IMR-90 (cell line): ENCODE measurements around the gene NBPF1. TPM values are rescaled to one million over a fixed set of nuclear protein-coding genes. Genes with fewer than 3 reads are reported as not detected.
"Not testable (repeated sequence)": the region's sequence is repeated elsewhere in the genome, so short reads cannot be mapped to it uniquely, and the experiment has no call there.

Experiments used
- ATAC-seq: fragments of 200-7000 bp; cut with Tn5 transposase; 2 replicates; pipeline ENCODE4 v1.9.1; 2020; ENCODE audit warnings: low read depth, mild to moderate bottlenecking, moderate library complexity
- BruUV-seq: library from RNA; stranded (reverse); fragments of 400-500 nt; replicated peaks from 2 replicates; lab custom pipeline; 2021; lab: Mats Ljungman, UMichigan
- CTCF ChIA-PET: fragments of 300-600 bp; formaldehyde crosslinking; extraction: SDS; loops from one replicate; lab custom pipeline; 2021; ENCODE audit warnings: antibody characterized with exemption; lab: Yijun Ruan, JAX
- POLR2A ChIA-PET: fragments of 300-600 bp; sonication (Branson Sonifier 250); formaldehyde crosslinking; loops from one replicate; lab custom pipeline; 2022; ENCODE audit warnings: antibody characterized with exemption; ENCODE audit not compliant: unreplicated experiment; lab: Charles Lee
- DNase-seq: peaks from one replicate; pipeline ENCODE4 v3.0.0; 2013
- H2AFZ ChIP-seq: replicated peaks from 2 replicates; pipeline ENCODE3; 2013; ENCODE audit warnings: low read length, mild to moderate bottlenecking; ENCODE audit not compliant: poor library complexity
- H2AK5ac ChIP-seq: 2 replicates; pipeline ENCODE4 v1.6.1; 2013; ENCODE audit warnings: low read depth, low read length, inconsistent platforms
- H2AK9ac ChIP-seq: replicated peaks from 2 replicates; pipeline ENCODE3; 2013; ENCODE audit warnings: mild to moderate bottlenecking, low read depth, low read length, moderate library complexity; ENCODE audit not compliant: poor library complexity
- H2BK120ac ChIP-seq: 2 replicates; pipeline ENCODE4 v1.6.1; 2013; ENCODE audit warnings: low read depth, low read length, inconsistent platforms
- H2BK15ac ChIP-seq: 3 replicates; pipeline ENCODE4 v1.6.1; 2013; ENCODE audit warnings: low read depth, low read length, inconsistent platforms
- H2BK20ac ChIP-seq: 2 replicates; pipeline ENCODE4 v1.6.1; 2013; ENCODE audit warnings: low read depth, mild to moderate bottlenecking, inconsistent platforms, low read length, moderate library complexity
- H2BK5ac ChIP-seq: 2 replicates; pipeline ENCODE4 v1.6.1; 2013; ENCODE audit warnings: mild to moderate bottlenecking, low read depth, low read length, inconsistent platforms; ENCODE audit not compliant: poor library complexity, severe bottlenecking
- H3K14ac ChIP-seq: replicated peaks from 2 replicates; pipeline ENCODE4 v1.6.1; 2013; ENCODE audit warnings: low read depth, low read length, inconsistent platforms
- H3K18ac ChIP-seq: 2 replicates; pipeline ENCODE4 v1.6.1; 2013; ENCODE audit warnings: low read depth, low read length, control low read depth
- H3K23ac ChIP-seq: 2 replicates; pipeline ENCODE4 v1.6.1; 2013; ENCODE audit warnings: low read depth, low read length, inconsistent platforms
- H3K27ac ChIP-seq: 2 replicates; pipeline ENCODE4 v1.5.1; 2013; ENCODE audit warnings: mild to moderate bottlenecking, control low read depth, low read length; ENCODE audit not compliant: insufficient read depth
- H3K27me3 ChIP-seq: 2 replicates; pipeline ENCODE4 v1.6.1; 2013; ENCODE audit warnings: low read length; ENCODE audit not compliant: control insufficient read depth, insufficient read depth
- H3K36me3 ChIP-seq: 2 replicates; pipeline ENCODE4 v1.6.1; 2013; ENCODE audit warnings: low read length, mixed read lengths; ENCODE audit not compliant: control insufficient read depth, insufficient read depth
- H3K4ac ChIP-seq: 2 replicates; pipeline ENCODE4 v1.6.1; 2013; ENCODE audit warnings: low read depth, low read length, inconsistent platforms
- H3K4me1 ChIP-seq: 2 replicates; pipeline ENCODE4 v1.6.1; 2013; ENCODE audit warnings: low read length, mixed read lengths; ENCODE audit not compliant: control insufficient read depth, insufficient read depth
- H3K4me2 ChIP-seq: 2 replicates; pipeline ENCODE4 v1.6.1; 2013; ENCODE audit warnings: low read depth, mild to moderate bottlenecking, control low read depth, low read length, moderate library complexity
- H3K4me3 ChIP-seq: 2 replicates; pipeline ENCODE4 v1.5.1; 2013; ENCODE audit warnings: low read depth, mild to moderate bottlenecking, control low read depth, low read length, moderate library complexity; ENCODE audit not compliant: insufficient read depth
- H3K56ac ChIP-seq: 2 replicates; pipeline ENCODE4 v1.6.1; 2013; ENCODE audit warnings: low read length, inconsistent platforms; ENCODE audit not compliant: insufficient read depth; ENCODE audit errors: extremely low read depth
- H3K79me1 ChIP-seq, 2 experiments: 2 replicates each; pipeline ENCODE4 v1.6.1; 2013; ENCODE audit warnings: low read length in 2 of 2, inconsistent platforms in 1 of 2, low read depth in 1 of 2
- H3K9ac ChIP-seq: 2 replicates; pipeline ENCODE4 v1.6.1; 2013; ENCODE audit warnings: low read depth, low read length, control low read depth
- H3K9me1 ChIP-seq: 2 replicates; pipeline ENCODE4 v1.6.1; 2013; ENCODE audit warnings: low read length, inconsistent platforms; ENCODE audit not compliant: insufficient read depth
- H3K9me3 ChIP-seq: 2 replicates; pipeline ENCODE4 v1.6.1; 2013; ENCODE audit warnings: low read length; ENCODE audit not compliant: control insufficient read depth, insufficient read depth
- H4K20me1 ChIP-seq: 2 replicates; pipeline ENCODE4 v1.6.1; 2013; ENCODE audit warnings: low read length, inconsistent platforms; ENCODE audit not compliant: insufficient read depth
- H4K5ac ChIP-seq: 2 replicates; pipeline ENCODE4 v1.6.1; 2013; ENCODE audit warnings: mild to moderate bottlenecking, low read depth, low read length, control low read depth
- H4K8ac ChIP-seq, 2 experiments: 2 replicates each; pipeline ENCODE4 v1.6.1; 2013; ENCODE audit warnings: low read depth in 2 of 2, low read length in 2 of 2, control low read depth in 1 of 2, inconsistent platforms in 1 of 2
- H4K91ac ChIP-seq: 2 replicates; pipeline ENCODE4 v1.6.1; 2013; ENCODE audit warnings: low read depth, low read length, inconsistent platforms; ENCODE audit not compliant: insufficient read depth
- WGBS, 2 experiments: methylation state at CpG; one replicate each; pipeline versions ENCODE4 v1.1.5 to v1.1.7; 2013; ENCODE audit warnings: missing lambda C conversion rate in 2 of 2; ENCODE audit not compliant: insufficient read length in 1 of 2; ENCODE audit errors: extremely low coverage in 2 of 2; 5-methylcytosine and 5-hydroxymethylcytosine counted together
- dilution Hi-C: fragments of 300-500 bp; cut with HindIII; formaldehyde crosslinking; loops from one replicate; pipeline ENCODE4 v1.14.3; 2018; ENCODE audit warnings: low sequenced_read_pairs; ENCODE audit not compliant: unreplicated experiment
- in situ Hi-C: fragments of 300-500 bp; cut with MboI; formaldehyde crosslinking; loops from 3 replicates; pipeline ENCODE4 v1.14.3; 2019; ENCODE audit warnings: low sequenced_read_pairs, inconsistent platforms, mixed read lengths
- intact Hi-C: fragments of 100-400 bp; cut with micrococcal nuclease; formaldehyde crosslinking; loops from 2 replicates; pipeline ENCODE4 v1.10.0; 2022
- polyA plus RNA-seq, 3 experiments: library from polyadenylated mRNA; depleted of rRNA; stranded (reverse); fragments of >200 nt; gene quantifications; 2 replicates each; pipeline ENCODE4 v1.2.3, GENCODE V29; 2012; ENCODE audit warnings: low replicate concordance in 1 of 3
- total RNA-seq: library from RNA; depleted of rRNA; stranded (reverse); fragments of >200 nt; gene quantifications from 2 replicates; pipeline ENCODE4 v1.2.3, GENCODE V29; 2012

NBPF1 gene
- total and polyA plus RNA-seq, 2 of the 4 experiments (the other 2 are of a cell fraction): 18.8 to 25.3 TPM

DNA sequence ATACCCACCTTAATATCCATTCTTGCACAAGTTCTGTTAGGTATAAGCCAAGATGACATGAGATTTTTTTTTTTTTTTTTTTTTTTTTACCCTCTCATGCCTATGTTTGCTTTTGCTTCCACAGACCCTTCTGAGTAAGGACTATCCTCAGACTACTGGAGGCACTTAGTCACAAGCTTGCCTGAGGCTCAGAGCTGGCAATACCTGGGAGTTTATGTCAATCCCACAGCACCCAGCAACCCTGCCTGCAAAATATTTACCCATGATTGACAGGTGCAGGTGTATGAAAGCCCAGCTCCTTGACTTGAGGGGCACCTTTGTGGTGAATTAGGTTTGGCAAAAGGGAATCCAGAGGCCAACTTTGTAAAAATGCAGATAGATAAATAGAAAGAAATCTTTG, 87.6 kb downstream of the NBPF1 start:
- H2BK120ac ChIP-seq, intact Hi-C loops, POLR2A ChIA-PET, DNase-seq, H2AK9ac ChIP-seq, ATAC-seq, H3K9me1 ChIP-seq, H3K79me1 ChIP-seq, H2AFZ ChIP-seq, H3K56ac ChIP-seq, H3K23ac ChIP-seq, H3K9me3 ChIP-seq, dilution Hi-C loops, H3K4me1 ChIP-seq, H3K18ac ChIP-seq, H3K9ac ChIP-seq, H4K5ac ChIP-seq, CTCF ChIA-PET, H3K14ac ChIP-seq, H3K4ac ChIP-seq, H2AK5ac ChIP-seq, H3K4me3 ChIP-seq, H4K91ac ChIP-seq, BruUV-seq, in situ Hi-C loops, H3K4me2 ChIP-seq, H2BK5ac ChIP-seq, H2BK20ac ChIP-seq, H2BK15ac ChIP-seq, H3K36me3 ChIP-seq, H4K8ac ChIP-seq, H4K20me1 ChIP-seq, H3K27ac ChIP-seq: not testable (repeated sequence)
- H3K27me3 ChIP-seq: peaks cover 26% of the 10 kb centered on the region

DNA sequence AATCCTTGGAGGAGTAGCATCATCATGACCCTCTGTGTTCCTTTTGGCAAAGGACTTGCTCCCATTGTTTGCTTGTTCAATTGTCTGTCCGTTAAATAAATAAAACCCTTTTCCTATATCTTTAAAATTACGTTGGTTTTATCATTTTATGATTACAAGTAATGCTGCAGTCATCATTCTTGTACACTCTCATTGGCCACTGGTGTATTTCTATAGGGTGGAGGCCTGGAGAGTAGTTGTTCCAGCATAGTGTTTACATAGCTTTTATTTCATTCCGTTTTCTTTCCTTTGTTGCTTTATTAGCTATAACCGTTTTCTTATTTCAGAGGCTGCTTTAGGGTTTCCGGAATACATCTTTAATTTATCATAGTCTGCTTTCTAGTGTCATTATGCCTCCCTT, 91.7 kb downstream of the NBPF1 start:
- H4K5ac ChIP-seq, H3K4me2 ChIP-seq, H3K4me1 ChIP-seq, H4K20me1 ChIP-seq, H3K27ac ChIP-seq, H3K9ac ChIP-seq, H3K18ac ChIP-seq, BruUV-seq, POLR2A ChIA-PET, ATAC-seq, H3K4me3 ChIP-seq, H3K23ac ChIP-seq, H3K36me3 ChIP-seq, DNase-seq, H3K9me1 ChIP-seq, H4K91ac ChIP-seq, H2BK120ac ChIP-seq, H2AK9ac ChIP-seq, H3K4ac ChIP-seq, H2BK15ac ChIP-seq, dilution Hi-C loops, H2BK20ac ChIP-seq, H2AFZ ChIP-seq, intact Hi-C loops, H3K14ac ChIP-seq, H3K9me3 ChIP-seq, H4K8ac ChIP-seq, in situ Hi-C loops, H2BK5ac ChIP-seq, H3K56ac ChIP-seq, H2AK5ac ChIP-seq, H3K79me1 ChIP-seq, CTCF ChIA-PET: not testable (repeated sequence)
- WGBS, 2 experiments: no CpG with 5 or more reads among the region's 5 CpGs
- peaks cover 34% of the 10 kb centered on the region for H3K27me3 ChIP-seq
